Ovary (tissue), 3 donors: ENCODE results near the gene TMIGD1.

Source experiments
- POLR2A ChIP-seq: fragments of 450-650 bp; IDR thresholded peaks from one replicate; pipeline ENCODE4 v1.6.1; 2017; ENCODE audit warnings: antibody characterized with exemption, mild to moderate bottlenecking, moderate library complexity
- TF ChIP-seq, protein P1 (sequence below), 3 donors: fragments of 450-650 bp in 2 of 3; fragments of 200-600 bp in 1 of 3; IDR thresholded peaks; one replicate each; pipeline versions ENCODE4 v1.5.1 to v1.8.0; 2016 to 2022; ENCODE audit warnings: antibody characterized with exemption in 3 of 3, mild to moderate bottlenecking in 1 of 3
- donor health status: DM: no; HTN: no; CAD: no.

- TF ChIP-seq, protein P1, sequence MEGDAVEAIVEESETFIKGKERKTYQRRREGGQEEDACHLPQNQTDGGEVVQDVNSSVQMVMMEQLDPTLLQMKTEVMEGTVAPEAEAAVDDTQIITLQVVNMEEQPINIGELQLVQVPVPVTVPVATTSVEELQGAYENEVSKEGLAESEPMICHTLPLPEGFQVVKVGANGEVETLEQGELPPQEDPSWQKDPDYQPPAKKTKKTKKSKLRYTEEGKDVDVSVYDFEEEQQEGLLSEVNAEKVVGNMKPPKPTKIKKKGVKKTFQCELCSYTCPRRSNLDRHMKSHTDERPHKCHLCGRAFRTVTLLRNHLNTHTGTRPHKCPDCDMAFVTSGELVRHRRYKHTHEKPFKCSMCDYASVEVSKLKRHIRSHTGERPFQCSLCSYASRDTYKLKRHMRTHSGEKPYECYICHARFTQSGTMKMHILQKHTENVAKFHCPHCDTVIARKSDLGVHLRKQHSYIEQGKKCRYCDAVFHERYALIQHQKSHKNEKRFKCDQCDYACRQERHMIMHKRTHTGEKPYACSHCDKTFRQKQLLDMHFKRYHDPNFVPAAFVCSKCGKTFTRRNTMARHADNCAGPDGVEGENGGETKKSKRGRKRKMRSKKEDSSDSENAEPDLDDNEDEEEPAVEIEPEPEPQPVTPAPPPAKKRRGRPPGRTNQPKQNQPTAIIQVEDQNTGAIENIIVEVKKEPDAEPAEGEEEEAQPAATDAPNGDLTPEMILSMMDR (IDR thresholded peaks at IDR 0.05) = no peak
- TF ChIP-seq POLR2A = no peak
Measured at GRCh38 chr17:30360086-30360808, 26.4 kb upstream of the TMIGD1 start.
